GM12865 (cell line): ENCODE data around the gene GATAD2B.
A peak's percentile ranks its signal among the peaks of the same experiment; 100 is the strongest.

ENCODE experiments used
- DNase-seq: peaks from one replicate; pipeline ENCODE4 v3.0.0; 2010; ENCODE audit warnings: low read depth
- H3K4me3 ChIP-seq: 2 replicates; pipeline ENCODE4 v1.5.1; 2011; ENCODE audit warnings: mild to moderate bottlenecking, low read depth, low read length, control low read depth
- CTCF ChIP-seq: IDR thresholded peaks from 2 replicates; pipeline ENCODE4 v1.5.1; 2011; ENCODE audit warnings: low read length, control low read depth, low read depth, inconsistent platforms; ENCODE audit not compliant: insufficient read depth; ENCODE audit errors: missing control alignments

Gene GATAD2B

GRCh38 chr1:153776352-153776751 lies 146.4 kb downstream of the GATAD2B start:
- no peak for TF ChIP-seq CTCF
- H3K4me3 ChIP-seq = peak overlapping the region; percentile 83
- no peak for DNase-seq

DNA sequence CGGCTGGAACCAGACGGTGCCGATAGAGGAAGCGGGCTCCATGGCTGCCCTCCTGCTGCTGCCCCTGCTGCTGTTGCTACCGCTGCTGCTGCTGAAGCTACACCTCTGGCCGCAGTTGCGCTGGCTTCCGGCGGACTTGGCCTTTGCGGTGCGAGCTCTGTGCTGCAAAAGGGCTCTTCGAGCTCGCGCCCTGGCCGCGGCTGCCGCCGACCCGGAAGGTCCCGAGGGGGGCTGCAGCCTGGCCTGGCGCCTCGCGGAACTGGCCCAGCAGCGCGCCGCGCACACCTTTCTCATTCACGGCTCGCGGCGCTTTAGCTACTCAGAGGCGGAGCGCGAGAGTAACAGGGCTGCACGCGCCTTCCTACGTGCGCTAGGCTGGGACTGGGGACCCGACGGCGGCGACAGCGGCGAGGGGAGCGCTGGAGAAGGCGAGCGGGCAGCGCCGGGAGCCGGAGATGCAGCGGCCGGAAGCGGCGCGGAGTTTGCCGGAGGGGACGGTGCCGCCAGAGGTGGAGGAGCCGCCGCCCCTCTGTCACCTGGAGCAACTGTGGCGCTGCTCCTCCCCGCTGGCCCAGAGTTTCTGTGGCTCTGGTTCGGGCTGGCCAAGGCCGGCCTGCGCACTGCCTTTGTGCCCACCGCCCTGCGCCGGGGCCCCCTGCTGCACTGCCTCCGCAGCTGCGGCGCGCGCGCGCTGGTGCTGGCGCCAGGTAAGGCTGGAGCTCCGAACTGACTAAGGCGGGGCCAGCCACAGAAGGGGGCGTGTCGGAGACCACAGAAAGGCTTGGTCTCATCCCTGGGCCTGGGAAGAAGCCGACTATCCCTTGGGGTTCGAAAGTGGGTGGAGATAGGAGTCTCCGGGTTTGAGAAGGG lies 147.1 kb downstream of the GATAD2B start:
- no peak for TF ChIP-seq CTCF
- peak overlapping the region; percentile 83 for H3K4me3 ChIP-seq
- peak; percentile 86 for DNase-seq

DNA sequence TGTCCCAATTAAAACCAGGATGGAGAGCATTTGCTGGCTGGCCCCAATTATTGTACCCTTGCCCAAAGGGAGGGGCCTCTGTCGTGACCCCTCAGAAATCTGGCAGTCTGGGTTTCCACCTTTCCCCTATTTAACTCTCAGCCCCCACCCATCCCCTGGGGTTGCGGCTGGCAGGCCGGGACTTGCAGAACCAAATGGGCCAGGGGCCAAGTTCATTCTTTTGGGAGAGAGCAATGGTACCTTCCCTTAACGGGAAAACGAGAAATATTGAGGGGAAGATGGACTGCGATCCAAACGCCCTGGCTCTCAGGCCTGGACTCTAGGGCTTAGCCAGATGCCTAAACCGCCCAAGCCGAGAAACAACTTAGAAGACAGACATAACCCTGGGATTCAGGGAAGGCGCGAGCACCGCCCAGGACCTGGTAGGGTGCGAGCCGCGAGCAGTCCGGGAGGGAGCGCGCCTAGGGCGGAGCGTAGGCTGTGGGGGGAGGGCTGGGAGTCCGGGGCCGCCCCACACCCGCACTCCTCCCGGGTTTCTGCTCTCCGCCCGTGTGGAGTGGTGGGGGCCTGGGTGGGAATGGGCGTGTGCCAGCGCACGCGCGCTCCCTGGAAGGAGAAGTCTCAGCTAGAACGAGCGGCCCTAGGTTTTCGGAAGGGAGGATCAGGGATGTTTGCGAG lies 147.9 kb downstream of the GATAD2B start, which contains the start of gene SLC27A3:
SLC27A3 (plus strand) TSS at position 628 of the 678 bp plus-strand sequence. CDS start 91 bp downstream, outside the sequence.
- peak within 1 kb of the TSS; percentile 83 for H3K4me3 ChIP-seq
- peak; percentile 63 for DNase-seq
- TF ChIP-seq CTCF = no peak

DNA sequence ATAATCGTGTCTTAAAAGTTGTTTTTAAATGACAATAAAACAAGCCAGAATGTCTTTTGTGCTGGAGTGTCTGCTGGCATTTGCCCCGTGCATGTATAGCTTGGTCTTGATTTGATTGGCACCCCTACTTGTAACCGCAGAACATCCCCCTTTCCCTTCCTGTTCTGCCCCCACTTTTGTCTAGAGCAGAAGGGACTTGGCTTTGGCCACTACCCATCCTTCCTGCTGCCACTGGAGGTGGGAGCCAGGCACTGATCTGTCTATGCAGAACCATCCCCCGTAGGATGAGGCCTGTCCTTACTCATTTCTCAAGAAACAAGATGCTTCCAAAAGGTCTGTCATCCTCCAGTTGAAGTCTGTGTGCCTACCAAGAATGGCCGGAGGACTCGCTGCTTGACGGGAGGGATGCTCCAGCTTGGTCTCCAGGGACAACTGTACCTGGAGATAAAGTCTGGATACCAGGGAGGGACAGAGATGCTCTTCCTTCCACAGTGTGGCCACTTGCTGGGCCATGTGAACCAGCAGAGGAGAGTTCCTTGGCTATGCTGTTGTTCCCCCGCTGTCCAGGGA lies 148.7 kb downstream of the GATAD2B start:
- no peak overlapping the region for H3K4me3 ChIP-seq
- no peak for TF ChIP-seq CTCF
- DNase-seq = no peak

GRCh38 chr1:153773096-153773921 lies 149.5 kb downstream of the GATAD2B start:
- H3K4me3 ChIP-seq = no peak overlapping the region
- DNase-seq = no peak

More at GRCh38 chr1:153773096-153773921, 149.5 kb downstream of the GATAD2B start:
- no peak for TF ChIP-seq CTCF
